ENCODE measurements around the gene SLC16A12. TPM values are rescaled to one million over a fixed set of nuclear protein-coding genes. Genes with fewer than 3 reads are reported as not detected.

SLC16A12 gene
- total RNA-seq, 1 experiment from 2014 or later, result 0.77 TPM

DNA sequence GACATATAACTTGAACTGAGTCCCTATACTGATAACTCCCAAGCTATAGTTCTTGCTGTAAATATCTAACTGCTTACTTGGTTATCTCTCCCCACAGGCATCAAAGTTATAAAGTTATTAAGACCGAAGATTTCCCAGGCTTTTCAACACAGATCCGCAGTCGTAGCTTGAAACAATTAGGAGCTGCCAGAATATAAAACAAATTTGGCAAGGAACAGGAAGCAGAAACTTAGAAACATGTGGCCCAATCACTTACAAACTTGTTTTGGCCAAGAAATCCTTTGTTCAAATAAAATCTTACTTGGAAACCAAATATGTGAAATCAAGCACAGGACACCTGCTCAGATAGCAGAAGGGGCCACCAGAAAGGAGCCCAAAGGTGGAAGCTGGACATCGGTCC is 9.0 kb downstream of the SLC16A12 start:
- no peak overlapping the region for H4K91ac ChIP-seq (ENCODE audit: insufficient read length, low read depth, low read length)
- H3K27ac ChIP-seq (ENCODE audit: insufficient read length, low read depth, low read length), result no peak overlapping the region
- no peaks in the 10 kb centered on the region for H3K79me1 ChIP-seq (ENCODE audit: insufficient read depth, low read depth, low read length, poor library complexity, severe bottlenecking)
- H3T11ph ChIP-seq (ENCODE audit: low read length), result no peak overlapping the region
- DNase-seq, result no peak
- no peak overlapping the region for H3K23ac ChIP-seq (ENCODE audit: insufficient read length, low read depth, low read length)
- no peak overlapping the region for H3K4me2 ChIP-seq (ENCODE audit: insufficient read depth, insufficient read length, low read length)
- H3K23me2 ChIP-seq (ENCODE audit: insufficient read length, low read depth, low read length, poor library complexity, severe bottlenecking), result no peaks in the 10 kb centered on the region
- H4K20me1 ChIP-seq (ENCODE audit: control insufficient read depth, insufficient read depth, insufficient read length), result no peaks in the 10 kb centered on the region
- no peak overlapping the region for H2AK5ac ChIP-seq (ENCODE audit: insufficient read length, low read length)
- no peak overlapping the region for H4K5ac ChIP-seq (ENCODE audit: insufficient read length, low read depth, low read length)
- no peak overlapping the region for H2BK20ac ChIP-seq (ENCODE audit: low read depth, low read length, poor library complexity, severe bottlenecking)
- no peak overlapping the region for H3K56ac ChIP-seq (ENCODE audit: insufficient read length, low read depth, low read length)
- no peak overlapping the region for H4K8ac ChIP-seq (replicated peaks; ENCODE audit: insufficient read length, low read depth, low read length)
- H3K9ac ChIP-seq (ENCODE audit: extremely low read depth, insufficient read length, low read length), result no peak overlapping the region
- H2BK120ac ChIP-seq (ENCODE audit: low read depth, low read length, poor library complexity, severe bottlenecking), result no peak overlapping the region
- H3K4me1 ChIP-seq (ENCODE audit: insufficient read depth, low read length), result no peaks in the 10 kb centered on the region
- H2BK5ac ChIP-seq (ENCODE audit: insufficient read length, low read length), result no peak overlapping the region
- no peaks in the 10 kb centered on the region for H3K4me1 Mint-ChIP-seq
- no CpG with 5 or more reads among the region's 4 CpGs for WGBS (ENCODE audit: extremely low coverage, insufficient read length, low lambda C conversion rate)
- H3K9me3 ChIP-seq (ENCODE audit: control insufficient read depth, low read depth, low read length), result no peaks in the 10 kb centered on the region
- no peaks in the 10 kb centered on the region for H3K9me3 Mint-ChIP-seq
- no peaks in the 10 kb centered on the region for H3K27me3 ChIP-seq (ENCODE audit: insufficient read depth, low read length)
- no peak overlapping the region for H2BK15ac ChIP-seq (ENCODE audit: low read depth, low read length)
- no peak overlapping the region for H3K14ac ChIP-seq (ENCODE audit: insufficient read depth, low read length)
- H2BK12ac ChIP-seq (ENCODE audit: insufficient read length, low read depth, low read length), result no peak overlapping the region
- H3K27me3 Mint-ChIP-seq (ENCODE audit: low read depth), result peaks cover 2% of the 10 kb centered on the region; the same call in 1 of the 2 replicates
- no peak overlapping the region for H3K4me3 Mint-ChIP-seq
- TF ChIP-seq CTCF (conservative IDR thresholded peaks at IDR 0.05), result no peak
- no peak overlapping the region for H3K4ac ChIP-seq (ENCODE audit: low read depth, low read length)
- no peak overlapping the region for H3K27ac Mint-ChIP-seq
- H3K79me2 ChIP-seq (ENCODE audit: insufficient read depth, low read length), result no peaks in the 10 kb centered on the region
- no peak overlapping the region for H3K18ac ChIP-seq (ENCODE audit: insufficient read length, low read depth, low read length)
- H3K36me3 Mint-ChIP-seq (ENCODE audit: insufficient read depth in 1 of 3, low read depth in 3 of 3), result peaks cover 0 to 3% (median 0%) of the 10 kb centered on the region in 3 experiments; a peak in 1 of 7 replicates
- no peak overlapping the region for H2AFZ ChIP-seq (ENCODE audit: low read length)

Data from H9 (cell line).